NT2/D1 (cell line): Measurements from ENCODE around the gene RPGRIP1.

ENCODE experiments used
- DNase-seq: peaks from one replicate; pipeline ENCODE4 v3.0.0-alpha.2; 2011; ENCODE audit warnings: low read depth, low spot score
- H3K27me3 ChIP-seq: 2 replicates; pipeline ENCODE4 v1.6.0; 2011; ENCODE audit warnings: mild to moderate bottlenecking; ENCODE audit not compliant: insufficient read length, insufficient read depth
- H3K36me3 ChIP-seq: 2 replicates; pipeline ENCODE4 v1.6.1; 2011; ENCODE audit warnings: mild to moderate bottlenecking, low read length, mixed read lengths; ENCODE audit not compliant: insufficient read depth, insufficient read length
- H3K4me1 ChIP-seq: 2 replicates; pipeline ENCODE4 v1.5.1; 2011; ENCODE audit not compliant: insufficient read depth, insufficient read length
- H3K4me3 ChIP-seq: 2 replicates; pipeline ENCODE4 v1.5.1; 2011; ENCODE audit warnings: low read depth; ENCODE audit not compliant: insufficient read length
- H3K9ac ChIP-seq: 2 replicates; pipeline ENCODE4 v1.6.0; 2011; ENCODE audit warnings: low read depth; ENCODE audit not compliant: insufficient read length
- H3K9me3 ChIP-seq: 2 replicates; pipeline ENCODE4 v1.5.1; 2011; ENCODE audit warnings: mild to moderate bottlenecking, low read length; ENCODE audit not compliant: insufficient read depth
- SUZ12 ChIP-seq: IDR thresholded peaks from 2 replicates; pipeline ENCODE4 v1.6.1; 2011; ENCODE audit not compliant: insufficient read length, insufficient read depth; ENCODE audit errors: extremely low read depth
- YY1 ChIP-seq: IDR thresholded peaks from 2 replicates; pipeline ENCODE4 v1.6.1; 2011; ENCODE audit not compliant: insufficient read length, insufficient read depth
- ZNF274 ChIP-seq: IDR thresholded peaks from 2 replicates; pipeline ENCODE4 v1.6.1; 2011; ENCODE audit warnings: mild to moderate bottlenecking, low read depth, low read length

RPGRIP1 gene

GRCh38 chr14:21308479-21309237 lies 28.8 kb downstream of the RPGRIP1 start:
- Histone ChIP-seq H3K36me3 (no peaks in the 10 kb centered on the region), H3K4me1 (no peaks in the 10 kb centered on the region), H3K4me3 (peak overlapping the region; percentile 55), H3K9ac (peak overlapping the region; percentile 93), H3K9me3 (no peaks in the 10 kb centered on the region), H3K27me3 (no peaks in the 10 kb centered on the region)
- TF ChIP-seq SUZ12: no peak
- TF ChIP-seq YY1: peak; percentile 64
- no peak for TF ChIP-seq ZNF274
- peak; percentile 92 for DNase-seq

GRCh38 chr14:21309238-21309636 lies 29.4 kb downstream of the RPGRIP1 start:
- Histone ChIP-seq H3K9me3 (no peaks in the 10 kb centered on the region), H3K4me1 (no peaks in the 10 kb centered on the region), H3K36me3 (no peaks in the 10 kb centered on the region), H3K4me3 (peak overlapping the region; percentile 22), H3K27me3 (no peaks in the 10 kb centered on the region), H3K9ac (peak overlapping the region; percentile 70)
- TF ChIP-seq ZNF274: no peak
- no peak for DNase-seq

- no peaks in the 10 kb centered on the region for H3K4me1 ChIP-seq
- no peak overlapping the region for H3K9ac ChIP-seq
- DNase-seq: no peak
- H3K9me3 ChIP-seq: no peaks in the 10 kb centered on the region
- no peaks in the 10 kb centered on the region for H3K36me3 ChIP-seq
- no peak for TF ChIP-seq YY1
- H3K27me3 ChIP-seq: no peaks in the 10 kb centered on the region
- H3K4me3 ChIP-seq: no peak overlapping the region
Observed at GRCh38 chr14:21309956-21310355, 30.1 kb downstream of the RPGRIP1 start.

- DNase-seq: no peak
- Histone ChIP-seq H3K9me3 (no peaks in the 10 kb centered on the region), H3K9ac (no peak overlapping the region), H3K4me1 (no peaks in the 10 kb centered on the region), H3K27me3 (no peaks in the 10 kb centered on the region), H3K36me3 (no peaks in the 10 kb centered on the region), H3K4me3 (no peak overlapping the region)
- TF ChIP-seq ZNF274 (no peak), YY1 (no peak), SUZ12 (no peak)
Observed at GRCh38 chr14:21311614-21312013, 31.7 kb downstream of the RPGRIP1 start.

GRCh38 chr14:21313512-21313911 lies 33.6 kb downstream of the RPGRIP1 start:
- no peak for DNase-seq
- Histone ChIP-seq H3K9me3 (no peaks in the 10 kb centered on the region), H3K27me3 (no peaks in the 10 kb centered on the region), H3K4me3 (no peak overlapping the region), H3K9ac (no peak overlapping the region), H3K4me1 (no peaks in the 10 kb centered on the region), H3K36me3 (no peaks in the 10 kb centered on the region)
- TF ChIP-seq ZNF274 (no peak), SUZ12 (no peak), YY1 (no peak)

GRCh38 chr14:21317398-21317797 lies 37.5 kb downstream of the RPGRIP1 start:
- TF ChIP-seq SUZ12 (no peak), YY1 (no peak), ZNF274 (no peak)

GRCh38 chr14:21320913-21321312 lies 41.0 kb downstream of the RPGRIP1 start:
- Histone ChIP-seq H3K9ac (no peak overlapping the region), H3K4me3 (no peak overlapping the region), H3K36me3 (no peaks in the 10 kb centered on the region), H3K27me3 (no peaks in the 10 kb centered on the region), H3K9me3 (no peaks in the 10 kb centered on the region), H3K4me1 (peaks cover 3% of the 10 kb centered on the region)
- TF ChIP-seq YY1 (no peak), ZNF274 (no peak), SUZ12 (no peak)
- DNase-seq: no peak

More at GRCh38 chr14:21317398-21317797, 37.5 kb downstream of the RPGRIP1 start:
- Histone ChIP-seq H3K27me3 (no peaks in the 10 kb centered on the region), H3K9me3 (no peaks in the 10 kb centered on the region), H3K9ac (no peak overlapping the region), H3K36me3 (no peaks in the 10 kb centered on the region), H3K4me1 (peaks cover 3% of the 10 kb centered on the region), H3K4me3 (no peak overlapping the region)
- no peak for DNase-seq
